Duodenal mucosa (tissue), 2 donors: ENCODE data around the gene APC2.

Experiments used
- H3K27ac ChIP-seq: one replicate; pipeline ENCODE4 v1.7.0; 2013; ENCODE audit warnings: low read depth, low read length
- H3K27me3 ChIP-seq, 2 donors: one replicate each; pipeline ENCODE4 v1.7.0; 2013; ENCODE audit warnings: low read length in 2 of 2, control low read depth in 1 of 2; ENCODE audit not compliant: insufficient read depth in 2 of 2, control insufficient read depth in 1 of 2
- H3K36me3 ChIP-seq, 2 donors: one replicate each; pipeline ENCODE4 v1.7.0; 2013; ENCODE audit warnings: low read length in 2 of 2, control low read depth in 1 of 2; ENCODE audit not compliant: insufficient read depth in 2 of 2, control insufficient read depth in 1 of 2
- H3K4me1 ChIP-seq, 2 donors: one replicate each; pipeline ENCODE4 v1.7.0; 2013; ENCODE audit warnings: low read length in 2 of 2, control low read depth in 1 of 2; ENCODE audit not compliant: insufficient read depth in 2 of 2, control insufficient read depth in 1 of 2
- H3K4me3 ChIP-seq, 2 donors: one replicate each; pipeline ENCODE4 v1.7.0; 2013; ENCODE audit warnings: low read length in 2 of 2, low read depth in 1 of 2
- H3K9ac ChIP-seq, 2 donors: one replicate each; pipeline ENCODE4 v1.7.0; 2013; ENCODE audit warnings: low read length in 2 of 2, low read depth in 1 of 2
- H3K9me3 ChIP-seq, 2 donors: one replicate each; pipeline ENCODE4 v1.7.0; 2013; ENCODE audit warnings: low read length in 2 of 2, control low read depth in 1 of 2; ENCODE audit not compliant: control insufficient read depth in 1 of 2

Gene APC2

GRCh38 chr19:1423436-1424191, 26.3 kb upstream of the APC2 start:
- H3K36me3 ChIP-seq, result peaks cover 43 to 88% of the 10 kb centered on the region in 2 donors
- no peaks in the 10 kb centered on the region for H3K9me3 ChIP-seq
- H3K4me3 ChIP-seq, result no peak overlapping the region
- H3K27ac ChIP-seq, result no peak overlapping the region
- no peaks in the 10 kb centered on the region for H3K27me3 ChIP-seq
- no peak overlapping the region for H3K9ac ChIP-seq
- peaks cover 7 to 10% of the 10 kb centered on the region in 2 donors for H3K4me1 ChIP-seq

- Histone ChIP-seq H3K27me3 (no peaks in the 10 kb centered on the region), H3K9me3 (no peaks in the 10 kb centered on the region), H3K4me3 (no peak overlapping the region), H3K9ac (no peak overlapping the region), H3K36me3 (peaks cover 43 to 88% of the 10 kb centered on the region in 2 donors), H3K27ac (no peak overlapping the region), H3K4me1 (peaks cover 7 to 10% of the 10 kb centered on the region in 2 donors)
Observed at GRCh38 chr19:1424192-1424955, 25.5 kb upstream of the APC2 start.

GRCh38 chr19:1425102-1425837, 24.7 kb upstream of the APC2 start:
- H3K36me3 ChIP-seq, result peaks cover 39 to 87% of the 10 kb centered on the region in 2 donors
- H3K27ac ChIP-seq, result peak overlapping the region; percentile 32
- H3K9me3 ChIP-seq, result no peaks in the 10 kb centered on the region
- H3K9ac ChIP-seq, result no peak overlapping the region
- H3K4me1 ChIP-seq, result peaks cover 7 to 10% of the 10 kb centered on the region in 2 donors
- H3K27me3 ChIP-seq, result no peaks in the 10 kb centered on the region
- no peak overlapping the region for H3K4me3 ChIP-seq

GRCh38 chr19:1425902-1426301, 24.0 kb upstream of the APC2 start:
- Histone ChIP-seq H3K4me1 (peaks cover 7 to 10% of the 10 kb centered on the region in 2 donors), H3K9ac (no peak overlapping the region), H3K27me3 (no peaks in the 10 kb centered on the region), H3K4me3 (no peak overlapping the region), H3K27ac (no peak overlapping the region), H3K36me3 (peaks cover 33 to 83% of the 10 kb centered on the region in 2 donors), H3K9me3 (no peaks in the 10 kb centered on the region)

- Histone ChIP-seq H3K4me3 (no peak overlapping the region), H3K9ac (no peak overlapping the region), H3K27me3 (no peaks in the 10 kb centered on the region), H3K27ac (no peak overlapping the region), H3K36me3 (peaks cover 29 to 80% of the 10 kb centered on the region in 2 donors), H3K9me3 (no peaks in the 10 kb centered on the region), H3K4me1 (peaks cover 7 to 10% of the 10 kb centered on the region in 2 donors)
Observed at GRCh38 chr19:1426736-1427135, 23.2 kb upstream of the APC2 start.

- Histone ChIP-seq H3K27ac (no peak overlapping the region), H3K4me1 (peaks cover 7 to 10% of the 10 kb centered on the region in 2 donors), H3K9ac (no peak overlapping the region), H3K27me3 (no peaks in the 10 kb centered on the region), H3K4me3 (no peak overlapping the region), H3K36me3 (peaks cover 26 to 80% of the 10 kb centered on the region in 2 donors), H3K9me3 (no peaks in the 10 kb centered on the region)
Observed at GRCh38 chr19:1427221-1427920, 22.6 kb upstream of the APC2 start.

- no peaks in the 10 kb centered on the region for H3K27me3 ChIP-seq
- peaks cover 7% of the 10 kb centered on the region in 2 donors for H3K4me1 ChIP-seq
- peaks cover 26 to 80% of the 10 kb centered on the region in 2 donors for H3K36me3 ChIP-seq
- H3K9ac ChIP-seq, result no peak overlapping the region
- no peak overlapping the region for H3K27ac ChIP-seq
- no peak overlapping the region for H3K4me3 ChIP-seq
- H3K9me3 ChIP-seq, result no peaks in the 10 kb centered on the region
Observed at GRCh38 chr19:1428738-1429391, 21.1 kb upstream of the APC2 start.

GRCh38 chr19:1429750-1430149, 20.2 kb upstream of the APC2 start:
- Histone ChIP-seq H3K36me3 (peaks cover 25 to 83% of the 10 kb centered on the region in 2 donors), H3K27ac (no peak overlapping the region)

GRCh38 chr19:1430246-1430645, 19.7 kb upstream of the APC2 start:
- H3K9me3 ChIP-seq, result no peaks in the 10 kb centered on the region
- H3K36me3 ChIP-seq, result peaks cover 21 to 79% of the 10 kb centered on the region in 2 donors
- H3K27me3 ChIP-seq, result no peaks in the 10 kb centered on the region
- H3K4me1 ChIP-seq, result no peaks in the 10 kb centered on the region
- no peak overlapping the region for H3K9ac ChIP-seq
- no peak overlapping the region for H3K4me3 ChIP-seq
- no peak overlapping the region for H3K27ac ChIP-seq

More at GRCh38 chr19:1429750-1430149, 20.2 kb upstream of the APC2 start:
- Histone ChIP-seq H3K27me3 (no peaks in the 10 kb centered on the region), H3K4me3 (no peak overlapping the region), H3K4me1 (peaks cover 0 to 3% of the 10 kb centered on the region in 2 donors), H3K9me3 (no peaks in the 10 kb centered on the region), H3K9ac (no peak overlapping the region)
